Loucy (cell line): Measurements from ENCODE around the gene HMX1.

ENCODE experiments used
- EZH2phosphoT487 ChIP-seq: fragments of 200-600 bp; IDR thresholded peaks from 2 replicates; pipeline ENCODE4 v1.6.1; 2018; ENCODE audit warnings: antibody characterized with exemption, mild to moderate bottlenecking, moderate library complexity, borderline replicate concordance
- TF ChIP-seq, protein P1 (sequence below): fragments of 200-600 bp; sonication (generic); conservative IDR thresholded peaks from 2 replicates; pipeline ENCODE4 v1.5.1; 2014; ENCODE audit warnings: mild to moderate bottlenecking, antibody characterized with exemption, low read length

- TF ChIP-seq, protein P1, sequence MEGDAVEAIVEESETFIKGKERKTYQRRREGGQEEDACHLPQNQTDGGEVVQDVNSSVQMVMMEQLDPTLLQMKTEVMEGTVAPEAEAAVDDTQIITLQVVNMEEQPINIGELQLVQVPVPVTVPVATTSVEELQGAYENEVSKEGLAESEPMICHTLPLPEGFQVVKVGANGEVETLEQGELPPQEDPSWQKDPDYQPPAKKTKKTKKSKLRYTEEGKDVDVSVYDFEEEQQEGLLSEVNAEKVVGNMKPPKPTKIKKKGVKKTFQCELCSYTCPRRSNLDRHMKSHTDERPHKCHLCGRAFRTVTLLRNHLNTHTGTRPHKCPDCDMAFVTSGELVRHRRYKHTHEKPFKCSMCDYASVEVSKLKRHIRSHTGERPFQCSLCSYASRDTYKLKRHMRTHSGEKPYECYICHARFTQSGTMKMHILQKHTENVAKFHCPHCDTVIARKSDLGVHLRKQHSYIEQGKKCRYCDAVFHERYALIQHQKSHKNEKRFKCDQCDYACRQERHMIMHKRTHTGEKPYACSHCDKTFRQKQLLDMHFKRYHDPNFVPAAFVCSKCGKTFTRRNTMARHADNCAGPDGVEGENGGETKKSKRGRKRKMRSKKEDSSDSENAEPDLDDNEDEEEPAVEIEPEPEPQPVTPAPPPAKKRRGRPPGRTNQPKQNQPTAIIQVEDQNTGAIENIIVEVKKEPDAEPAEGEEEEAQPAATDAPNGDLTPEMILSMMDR, result no peak
- TF ChIP-seq EZH2phosphoT487, result no peak
Observed at GRCh38 chr4:8859550-8860095, 12.0 kb downstream of the HMX1 start.
